ENCODE results near the gene FHIT. TPM values are rescaled to one million over a fixed set of nuclear protein-coding genes. Genes with fewer than 3 reads are reported as not detected.

FHIT gene
- total RNA-seq, 1 donor from 2014 or later: 29.9 TPM

GRCh38 chr3:60276615-60277014 is 974.6 kb downstream of the FHIT start:
- H3K4me1 Mint-ChIP-seq (ENCODE audit: low read depth): no peaks in the 10 kb centered on the region
- H3K9me3 Mint-ChIP-seq: peaks cover 9% of the 10 kb centered on the region
- no peak overlapping the region for H3K4me3 Mint-ChIP-seq (ENCODE audit: low read depth)
- DNase-seq (ENCODE audit: low spot score): no peak
- no peaks in the 10 kb centered on the region for H3K36me3 Mint-ChIP-seq (ENCODE audit: low read depth)
- H3K27me3 Mint-ChIP-seq (ENCODE audit: low read depth): no peaks in the 10 kb centered on the region
- intact Hi-C loops (cut with micrococcal nuclease): no loop called here
- no peak overlapping the region for H3K27ac Mint-ChIP-seq

- Mint-ChIP-seq H3K27me3 (ENCODE audit: low read depth) (no peaks in the 10 kb centered on the region), H3K27ac (no peak overlapping the region), H3K4me1 (ENCODE audit: low read depth) (no peaks in the 10 kb centered on the region), H3K4me3 (ENCODE audit: low read depth) (no peak overlapping the region), H3K9me3 (peaks cover 9% of the 10 kb centered on the region), H3K36me3 (ENCODE audit: low read depth) (no peaks in the 10 kb centered on the region)
- intact Hi-C loops (cut with micrococcal nuclease): no loop called here
- no peak for DNase-seq (ENCODE audit: low spot score)
Observed at GRCh38 chr3:60274646-60275045, 976.6 kb downstream of the FHIT start.

GRCh38 chr3:60274098-60274497 is 977.2 kb downstream of the FHIT start:
- Mint-ChIP-seq H3K4me1 (ENCODE audit: low read depth) (no peaks in the 10 kb centered on the region), H3K27me3 (ENCODE audit: low read depth) (no peaks in the 10 kb centered on the region), H3K9me3 (peaks cover 9% of the 10 kb centered on the region), H3K4me3 (ENCODE audit: low read depth) (no peak overlapping the region), H3K27ac (no peak overlapping the region), H3K36me3 (ENCODE audit: low read depth) (no peaks in the 10 kb centered on the region)
- intact Hi-C loops (cut with micrococcal nuclease): no loop called here
- DNase-seq (ENCODE audit: low spot score): no peak

DNA sequence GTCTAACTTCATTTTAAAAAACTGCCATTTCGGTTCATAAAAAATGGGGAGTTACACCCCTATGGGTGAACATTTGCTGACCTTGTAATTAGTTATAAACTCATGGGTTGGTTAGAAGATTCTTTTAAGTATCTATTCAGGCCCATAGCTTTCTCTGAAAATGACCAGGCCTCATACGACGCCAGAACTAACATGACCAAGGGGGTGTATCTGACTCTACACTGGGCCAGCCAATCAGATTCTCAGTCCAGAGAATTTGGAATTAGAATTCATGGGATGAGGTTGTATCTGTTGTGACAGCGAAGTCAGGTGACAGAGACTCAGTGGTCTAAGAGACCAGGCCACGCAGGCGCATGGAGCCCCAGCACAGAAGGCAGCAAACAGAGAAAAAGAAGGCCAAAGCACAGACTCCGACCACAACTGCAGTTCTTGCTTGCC is 981.4 kb downstream of the FHIT start:
- Mint-ChIP-seq H3K36me3 (ENCODE audit: low read depth) (no peaks in the 10 kb centered on the region), H3K9me3 (peaks cover 5% of the 10 kb centered on the region), H3K4me3 (ENCODE audit: low read depth) (no peak overlapping the region), H3K27me3 (ENCODE audit: low read depth) (no peaks in the 10 kb centered on the region), H3K27ac (no peak overlapping the region), H3K4me1 (ENCODE audit: low read depth) (no peaks in the 10 kb centered on the region)
- no peak for DNase-seq (ENCODE audit: low spot score)
- intact Hi-C loops (cut with micrococcal nuclease): no loop called here

GRCh38 chr3:60269377-60269776 is 981.9 kb downstream of the FHIT start:
- Mint-ChIP-seq H3K4me3 (ENCODE audit: low read depth) (no peak overlapping the region), H3K4me1 (ENCODE audit: low read depth) (no peaks in the 10 kb centered on the region), H3K36me3 (ENCODE audit: low read depth) (no peaks in the 10 kb centered on the region), H3K9me3 (peaks cover 5% of the 10 kb centered on the region), H3K27ac (no peak overlapping the region), H3K27me3 (ENCODE audit: low read depth) (no peaks in the 10 kb centered on the region)
- no peak for DNase-seq (ENCODE audit: low spot score)
- intact Hi-C loops (cut with micrococcal nuclease): no loop called here

GRCh38 chr3:60268123-60268522 is 983.1 kb downstream of the FHIT start:
- no peaks in the 10 kb centered on the region for H3K27me3 Mint-ChIP-seq (ENCODE audit: low read depth)
- no peaks in the 10 kb centered on the region for H3K9me3 Mint-ChIP-seq
- DNase-seq (ENCODE audit: low spot score): no peak
- intact Hi-C loops (cut with micrococcal nuclease): no loop called here
- H3K36me3 Mint-ChIP-seq (ENCODE audit: low read depth): no peaks in the 10 kb centered on the region
- no peak overlapping the region for H3K4me3 Mint-ChIP-seq (ENCODE audit: low read depth)
- no peak overlapping the region for H3K27ac Mint-ChIP-seq
- no peaks in the 10 kb centered on the region for H3K4me1 Mint-ChIP-seq (ENCODE audit: low read depth)

GRCh38 chr3:60266444-60266843 is 984.8 kb downstream of the FHIT start:
- Mint-ChIP-seq H3K36me3 (ENCODE audit: low read depth) (no peaks in the 10 kb centered on the region), H3K4me3 (ENCODE audit: low read depth) (no peak overlapping the region), H3K4me1 (ENCODE audit: low read depth) (peaks cover 3% of the 10 kb centered on the region), H3K9me3 (peaks cover 5% of the 10 kb centered on the region), H3K27me3 (ENCODE audit: low read depth) (no peaks in the 10 kb centered on the region), H3K27ac (no peak overlapping the region)
- DNase-seq (ENCODE audit: low spot score): no peak
- intact Hi-C loops (cut with micrococcal nuclease): no loop called here

- Mint-ChIP-seq H3K27me3 (ENCODE audit: low read depth) (no peaks in the 10 kb centered on the region), H3K9me3 (peaks cover 5% of the 10 kb centered on the region), H3K4me1 (ENCODE audit: low read depth) (peaks cover 3% of the 10 kb centered on the region), H3K27ac (no peak overlapping the region), H3K4me3 (ENCODE audit: low read depth) (no peak overlapping the region), H3K36me3 (ENCODE audit: low read depth) (no peaks in the 10 kb centered on the region)
- intact Hi-C loops (cut with micrococcal nuclease): no loop called here
- DNase-seq (ENCODE audit: low spot score): no peak
Observed at GRCh38 chr3:60263191-60263590, 988.1 kb downstream of the FHIT start.

GRCh38 chr3:60262546-60262945 is 988.7 kb downstream of the FHIT start:
- intact Hi-C loops (cut with micrococcal nuclease): no loop called here
- Mint-ChIP-seq H3K36me3 (ENCODE audit: low read depth) (no peaks in the 10 kb centered on the region), H3K4me3 (ENCODE audit: low read depth) (no peak overlapping the region), H3K4me1 (ENCODE audit: low read depth) (peaks cover 3% of the 10 kb centered on the region), H3K27me3 (ENCODE audit: low read depth) (no peaks in the 10 kb centered on the region), H3K27ac (no peak overlapping the region), H3K9me3 (peaks cover 5% of the 10 kb centered on the region)
- DNase-seq (ENCODE audit: low spot score): no peak

- intact Hi-C loops (cut with micrococcal nuclease): no loop called here
- Mint-ChIP-seq H3K27ac (no peak overlapping the region), H3K4me3 (ENCODE audit: low read depth) (no peak overlapping the region), H3K9me3 (peaks cover 10% of the 10 kb centered on the region), H3K36me3 (ENCODE audit: low read depth) (no peaks in the 10 kb centered on the region), H3K4me1 (ENCODE audit: low read depth) (peaks cover 3% of the 10 kb centered on the region), H3K27me3 (ENCODE audit: low read depth) (no peaks in the 10 kb centered on the region)
- no peak for DNase-seq (ENCODE audit: low spot score)
Observed at GRCh38 chr3:60260546-60260945, 990.7 kb downstream of the FHIT start.

GRCh38 chr3:60250810-60251209 is 1000.4 kb downstream of the FHIT start:
- no peak for DNase-seq (ENCODE audit: low spot score)
- peaks cover 4% of the 10 kb centered on the region for H3K4me1 Mint-ChIP-seq (ENCODE audit: low read depth)
- H3K9me3 Mint-ChIP-seq: peaks cover 8% of the 10 kb centered on the region
- H3K4me3 Mint-ChIP-seq (ENCODE audit: low read depth): no peak overlapping the region
- H3K27ac Mint-ChIP-seq: no peak overlapping the region
- peaks cover 4% of the 10 kb centered on the region for H3K36me3 Mint-ChIP-seq (ENCODE audit: low read depth)
- no peaks in the 10 kb centered on the region for H3K27me3 Mint-ChIP-seq (ENCODE audit: low read depth)
- intact Hi-C loops (cut with micrococcal nuclease): no loop called here

DNA sequence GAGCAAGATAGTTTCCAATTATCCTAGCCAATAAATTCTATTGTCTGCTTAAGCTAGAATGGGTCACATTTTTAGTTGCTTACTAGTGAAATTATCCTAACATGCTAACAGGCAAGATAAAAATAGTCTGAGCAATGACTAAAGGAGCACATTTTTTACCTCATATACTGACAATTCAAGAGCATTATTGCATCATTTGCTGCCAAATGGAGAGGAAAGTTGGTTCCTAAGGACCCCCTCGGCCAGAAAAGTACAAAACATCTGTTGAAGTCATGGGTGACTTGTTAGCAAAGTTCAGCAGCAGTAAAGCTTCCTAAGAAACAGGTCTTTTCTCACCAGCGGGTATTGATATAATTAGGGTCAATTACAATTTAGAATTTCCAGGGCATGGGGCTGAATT is 1001.0 kb downstream of the FHIT start:
- Mint-ChIP-seq H3K36me3 (ENCODE audit: low read depth) (peaks cover 4% of the 10 kb centered on the region), H3K4me3 (ENCODE audit: low read depth) (no peak overlapping the region), H3K4me1 (ENCODE audit: low read depth) (peaks cover 4% of the 10 kb centered on the region), H3K27me3 (ENCODE audit: low read depth) (no peaks in the 10 kb centered on the region), H3K27ac (no peak overlapping the region), H3K9me3 (peaks cover 8% of the 10 kb centered on the region)
- intact Hi-C loops (cut with micrococcal nuclease): no loop called here
- no peak for DNase-seq (ENCODE audit: low spot score)

- intact Hi-C loops (cut with micrococcal nuclease): no loop called here
- H3K9me3 Mint-ChIP-seq: peaks cover 8% of the 10 kb centered on the region
- H3K27me3 Mint-ChIP-seq (ENCODE audit: low read depth): no peaks in the 10 kb centered on the region
- H3K4me3 Mint-ChIP-seq (ENCODE audit: low read depth): no peak overlapping the region
- H3K36me3 Mint-ChIP-seq (ENCODE audit: low read depth): peaks cover 4% of the 10 kb centered on the region
- DNase-seq (ENCODE audit: low spot score): no peak
- H3K27ac Mint-ChIP-seq: no peak overlapping the region
- H3K4me1 Mint-ChIP-seq (ENCODE audit: low read depth): peaks cover 4% of the 10 kb centered on the region
Observed at GRCh38 chr3:60246361-60246760, 1004.9 kb downstream of the FHIT start.

DNA sequence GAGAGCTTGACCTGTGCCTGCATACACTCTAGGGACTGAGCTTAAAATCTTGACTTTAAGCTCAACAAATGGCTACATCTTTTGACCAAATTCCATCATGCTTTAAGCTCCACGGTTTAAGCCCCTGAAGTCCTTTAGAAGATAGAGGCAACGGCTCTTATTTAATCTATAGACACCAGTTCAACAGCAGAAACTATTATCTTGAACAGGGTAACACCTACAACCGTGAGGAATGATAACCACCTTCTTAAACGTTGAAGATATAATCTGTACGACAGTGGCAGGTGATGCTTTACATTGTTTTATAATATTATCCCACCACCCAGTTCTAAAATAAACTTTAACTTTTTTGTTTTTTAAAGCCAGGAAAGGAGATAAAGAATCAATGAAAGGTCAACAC is 1007.8 kb downstream of the FHIT start:
- Mint-ChIP-seq H3K4me3 (ENCODE audit: low read depth) (no peak overlapping the region), H3K27ac (no peak overlapping the region), H3K27me3 (ENCODE audit: low read depth) (no peaks in the 10 kb centered on the region), H3K36me3 (ENCODE audit: low read depth) (peaks cover 4% of the 10 kb centered on the region), H3K9me3 (peaks cover 4% of the 10 kb centered on the region), H3K4me1 (ENCODE audit: low read depth) (peaks cover 2% of the 10 kb centered on the region)
- intact Hi-C loops (cut with micrococcal nuclease): no loop called here
- no peak for DNase-seq (ENCODE audit: low spot score)
